Ecto neural progenitor cell (in vitro differentiated cells): ENCODE results near the gene TXNDC12.

Source experiments
- DNase-seq: peaks from one replicate; pipeline ENCODE4 v3.0.0-alpha.2; 2018; ENCODE audit warnings: low spot score

TXNDC12 gene

DNA sequence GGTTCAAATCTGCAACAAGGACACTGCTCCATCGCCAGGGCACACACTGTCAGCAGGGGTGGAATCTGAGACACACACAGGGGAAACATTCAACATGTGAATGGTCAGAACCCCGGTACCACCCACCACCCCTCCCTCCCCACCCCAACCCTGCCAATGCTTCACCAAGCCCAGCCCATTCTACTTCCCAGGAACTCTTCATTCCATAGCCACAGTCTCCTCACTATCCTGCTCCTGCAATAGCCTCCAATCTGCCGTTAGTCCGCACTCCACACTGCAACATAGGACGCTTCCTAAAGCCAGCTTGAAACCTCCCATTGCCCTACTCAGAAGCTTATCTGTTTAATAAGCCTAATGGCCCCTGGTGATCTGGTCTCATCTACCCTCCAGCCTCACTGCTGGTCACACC, 57.0 kb downstream of the TXNDC12 start:
- no peak for DNase-seq

DNA sequence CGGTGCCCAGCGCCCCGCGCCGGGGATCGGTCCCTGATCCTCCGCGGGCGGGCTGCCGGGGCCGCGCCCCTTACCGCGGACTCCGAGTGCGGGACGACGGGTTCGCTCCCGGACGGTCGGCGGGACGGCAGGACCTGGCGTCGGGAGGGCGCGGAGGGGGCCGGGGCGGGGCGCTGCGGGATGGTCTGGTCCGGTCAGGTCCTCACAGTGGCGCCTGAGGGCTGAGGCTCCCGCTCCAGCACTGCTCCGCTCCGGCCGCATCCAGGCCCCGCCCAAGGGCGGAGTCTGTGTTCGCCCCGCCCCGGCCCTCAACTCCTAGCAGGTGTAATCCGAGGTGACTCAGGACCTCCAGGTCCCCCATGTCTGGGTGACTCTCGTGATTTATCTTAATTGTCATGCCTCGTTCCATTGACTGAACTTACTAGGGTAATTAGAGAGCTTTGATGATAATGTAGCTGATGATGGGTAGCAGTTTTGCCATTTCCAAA, 64.5 kb downstream of the TXNDC12 start, which contains the start of gene RAB3B:
Gene RAB3B (minus strand): TSS at position 223 of the 488 bp plus-strand sequence. CDS start 13,583 bp downstream, outside the sequence.
- peak; percentile 94 for DNase-seq

DNA sequence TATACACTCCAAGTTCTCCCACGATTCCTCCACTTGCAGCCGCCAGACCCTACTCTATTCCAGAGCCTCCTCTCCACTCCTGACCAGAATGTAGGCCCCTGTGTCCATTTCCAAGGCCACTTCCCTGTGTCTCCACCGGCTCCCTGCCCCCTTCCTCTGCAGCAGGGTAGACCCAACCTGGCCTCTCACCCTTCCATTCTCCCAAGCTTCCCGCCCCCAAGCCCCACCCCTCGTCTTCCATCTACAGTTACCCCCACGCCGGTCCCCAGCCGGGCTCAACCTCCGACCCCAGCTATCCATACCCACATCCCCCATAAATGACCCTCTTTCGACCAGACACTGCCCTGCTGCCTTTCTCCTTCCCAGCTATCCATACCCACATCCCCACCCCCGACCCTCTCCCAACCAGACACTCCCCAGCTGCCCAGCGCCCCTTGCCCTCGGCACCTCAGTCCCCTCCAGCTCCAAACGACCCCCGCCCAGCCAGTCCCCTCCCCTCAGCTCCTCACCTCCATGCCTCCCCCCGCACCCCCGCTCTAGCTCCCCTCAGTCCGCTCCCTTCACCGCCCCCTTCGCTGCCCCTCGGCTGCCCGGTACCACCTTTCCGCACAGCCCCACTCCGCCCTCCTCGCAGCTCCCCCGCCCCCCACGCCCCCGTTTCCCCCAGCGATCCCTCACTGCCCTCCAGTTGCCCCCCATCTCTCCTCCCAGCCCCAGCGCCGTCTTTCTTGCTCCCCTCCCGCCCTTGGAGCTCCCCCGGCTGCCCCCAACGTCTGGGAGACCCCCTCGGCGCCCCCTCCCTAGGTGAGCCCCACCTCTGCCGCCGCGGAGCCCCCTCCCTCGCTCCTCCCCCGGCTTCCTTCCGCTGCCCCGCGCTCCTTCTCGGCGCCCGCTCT, 65.2 kb downstream of the TXNDC12 start:
- peak; percentile 46 for DNase-seq

DNA sequence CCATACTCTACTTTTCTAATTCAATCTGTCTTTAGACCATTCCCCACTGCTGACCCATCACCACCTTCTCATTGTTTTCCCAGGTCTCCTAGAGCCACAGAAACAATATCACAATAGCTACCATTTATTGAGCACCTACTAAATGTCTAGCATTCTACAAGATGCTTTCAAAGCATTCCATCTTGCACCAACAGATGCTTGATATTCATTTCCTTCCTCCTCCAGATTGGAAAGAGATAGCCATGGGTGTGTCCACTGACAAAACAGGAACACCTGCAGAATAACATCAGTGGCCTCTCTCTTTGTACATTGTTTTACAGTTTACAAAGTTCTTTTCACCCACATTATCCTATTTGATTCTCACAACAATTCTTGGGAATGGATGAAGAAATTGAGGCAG, 66.7 kb downstream of the TXNDC12 start:
- DNase-seq = no peak

DNA sequence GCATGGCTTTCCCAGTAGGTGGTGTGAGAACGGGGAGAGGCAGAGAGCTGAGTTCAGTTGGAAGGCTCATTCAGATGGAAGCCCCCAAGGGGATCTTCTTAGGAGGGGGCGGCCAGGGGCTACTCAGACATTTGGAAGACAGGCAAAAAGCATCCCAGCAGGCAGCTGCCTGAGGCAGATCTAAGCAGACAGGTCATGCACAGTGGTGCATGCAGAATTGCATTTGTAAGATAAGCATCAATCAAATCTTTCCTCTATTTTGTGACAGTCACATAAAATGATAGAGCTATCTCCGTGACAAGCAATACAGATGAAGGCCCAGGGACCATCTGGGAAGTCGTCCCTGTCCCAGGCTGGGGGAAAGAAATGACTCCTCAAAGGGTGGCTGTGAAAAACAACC, 68.3 kb downstream of the TXNDC12 start:
- DNase-seq = no peak

DNA sequence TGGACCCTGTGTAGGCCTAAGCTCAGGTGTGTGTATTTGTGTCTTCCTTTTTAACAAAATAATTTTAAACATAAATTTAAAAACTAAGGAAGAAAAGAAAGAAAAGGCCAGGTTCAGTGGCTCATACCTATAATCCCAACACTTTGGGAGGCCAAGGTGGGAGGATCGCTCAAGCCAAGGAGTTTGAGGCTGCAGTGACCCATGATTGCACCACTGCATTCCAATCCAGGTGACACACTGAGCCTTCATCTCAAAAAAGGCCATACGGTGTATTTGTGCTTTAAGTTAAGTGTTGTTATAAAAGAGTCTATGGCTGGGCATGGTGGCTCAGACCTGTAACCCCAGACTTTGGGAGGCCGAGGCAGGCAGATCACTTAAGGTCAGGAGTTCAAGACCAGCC, 72.8 kb downstream of the TXNDC12 start:
- DNase-seq = no peak

DNA sequence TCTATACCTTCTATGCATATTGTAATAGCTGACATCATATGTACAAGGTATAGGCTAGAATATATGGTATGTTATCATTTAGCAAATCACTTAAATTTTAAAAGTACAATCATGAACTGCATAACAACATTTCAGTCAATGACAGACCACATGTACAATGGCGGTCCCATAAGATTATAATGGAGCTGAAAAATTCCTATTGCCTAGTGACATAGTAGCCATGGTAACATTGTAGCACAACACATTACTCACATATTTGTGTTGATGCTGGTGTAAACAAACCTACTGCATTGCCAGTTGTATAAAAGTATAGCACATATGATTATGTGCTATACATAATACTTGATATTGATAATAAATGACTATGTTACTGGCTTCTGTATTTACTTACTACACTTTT, 73.4 kb downstream of the TXNDC12 start:
- no peak for DNase-seq

DNA sequence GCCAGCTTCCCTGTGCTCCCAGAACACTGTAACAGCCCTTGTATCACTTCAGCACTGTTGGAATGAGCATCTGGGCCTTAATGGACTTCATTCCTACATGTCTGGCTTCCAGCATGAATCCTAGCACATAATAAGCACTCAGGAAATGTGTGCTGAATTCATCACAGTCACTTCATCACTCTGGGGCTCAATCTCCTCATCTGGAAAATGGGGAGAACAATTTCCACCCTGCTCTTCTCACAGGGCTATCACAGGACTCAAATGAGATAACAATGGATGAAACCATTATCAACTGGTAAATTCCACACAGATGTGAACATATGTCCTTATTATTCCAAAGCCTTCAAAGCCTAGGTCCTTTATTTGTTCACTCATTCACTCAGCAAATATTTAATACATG, 76.9 kb downstream of the TXNDC12 start:
- DNase-seq = no peak

DNA sequence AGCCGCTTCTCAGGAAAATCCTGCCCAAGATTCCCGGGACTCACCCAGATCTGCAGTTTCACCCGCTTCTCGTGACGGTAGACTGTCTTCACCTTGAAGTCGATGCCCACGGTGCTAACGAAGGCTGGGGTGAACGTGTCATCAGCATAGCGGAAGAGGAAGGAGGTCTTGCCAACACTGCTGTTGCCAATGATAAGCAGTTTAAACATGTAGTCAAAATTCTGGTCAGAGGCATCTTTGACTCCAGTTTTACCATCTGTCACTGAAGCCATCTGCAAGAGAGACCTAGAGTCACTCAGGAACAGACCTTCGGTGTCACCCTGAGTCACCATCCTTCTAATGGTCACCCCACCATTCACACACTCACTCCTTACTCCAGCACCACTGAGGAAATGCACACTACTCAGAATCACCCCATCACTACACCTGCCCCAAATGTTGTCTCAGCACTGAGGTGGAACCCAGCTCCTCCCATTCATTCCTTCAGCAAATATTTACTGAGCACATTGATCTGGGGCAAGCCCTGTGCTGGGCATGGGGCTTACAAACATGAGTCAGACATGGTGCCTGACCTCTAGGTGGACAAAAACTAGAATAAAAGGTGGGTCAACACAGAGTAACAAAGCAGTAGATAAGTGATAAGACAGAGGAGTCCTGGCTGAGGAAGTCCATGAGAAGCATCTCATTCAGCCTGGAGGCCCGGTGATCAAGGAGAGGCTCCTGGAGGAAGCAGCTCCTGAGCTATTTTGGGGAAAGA, 78.0 kb downstream of the TXNDC12 start:
- no peak for DNase-seq

DNA sequence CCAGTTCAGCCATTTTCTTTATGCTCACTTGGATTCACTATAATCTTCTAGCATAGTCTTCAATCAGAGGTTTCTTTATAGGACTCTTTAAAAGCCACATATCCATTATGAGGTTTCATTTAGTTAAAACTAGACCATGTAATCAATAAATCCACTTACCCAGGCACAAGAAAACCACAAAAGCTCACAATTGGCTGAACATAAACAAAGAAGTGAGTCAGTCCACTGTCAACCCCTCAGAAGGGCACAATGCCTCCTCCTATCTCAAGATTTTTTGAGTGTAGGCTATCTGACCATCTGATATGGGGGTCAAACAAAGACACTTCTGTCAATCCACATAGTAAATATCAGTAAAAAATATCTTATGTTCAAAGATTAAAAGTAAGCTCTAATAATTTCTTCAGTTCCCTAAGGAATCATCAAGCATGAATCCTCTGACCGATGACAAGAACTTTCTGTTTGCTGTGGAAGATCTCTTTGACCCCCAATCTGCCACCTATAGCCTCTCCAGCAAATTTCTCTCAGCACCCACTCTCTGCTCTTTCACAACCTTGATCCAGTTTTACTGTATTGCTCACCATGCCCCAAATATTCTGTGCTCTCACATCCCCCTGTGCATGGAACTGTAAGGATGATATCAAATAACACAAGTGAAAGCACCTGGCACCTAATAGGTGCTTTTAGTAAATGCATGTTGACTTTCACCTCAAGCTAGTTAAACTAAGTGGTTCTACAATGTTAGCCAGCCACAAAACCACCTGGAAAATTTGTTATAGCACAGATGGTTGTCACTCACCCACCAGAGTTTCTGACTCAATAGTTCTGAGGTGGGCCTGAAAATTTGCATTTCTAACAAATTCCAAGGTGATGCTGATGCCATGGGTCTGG, 81.2 kb downstream of the TXNDC12 start:
- DNase-seq = no peak
